Measurements from ENCODE around the gene GSE1. TPM values are rescaled to one million over a fixed set of nuclear protein-coding genes. Genes with fewer than 3 reads are reported as not detected.
A peak's percentile ranks its signal among the peaks of the same experiment; 100 is the strongest.

GSE1 gene
- total RNA-seq (2014; rRNA removed; shearing (Covaris generic); ENCODE audit: low replicate concordance): 1.9 and 6.0 TPM in 2 replicates

GRCh38 chr16:85612801-85613603, at the start of gene GSE1:
Gene GSE1, plus strand, starts transcription at chr16:85613322. Its CDS starts 70 bp downstream, at chr16:85613392.
- Histone ChIP-seq H3K27ac (ENCODE audit: low read length) (no peak within 1 kb of the TSS), H3K4me3 (ENCODE audit: low read length) (peak within 1 kb of the TSS; percentile 50), H3K9ac (ENCODE audit: low read length) (no peak within 1 kb of the TSS), H3K79me2 (ENCODE audit: low read length) (no peaks in the 10 kb centered on the region), H3K9me3 (ENCODE audit: low read length) (no peaks in the 10 kb centered on the region), H3K9me2 (replicated peaks; ENCODE audit: insufficient read depth, low read length) (no peaks in the 10 kb centered on the region), H4K20me1 (ENCODE audit: insufficient read depth, low read depth, low read length) (peaks cover 8% of the 10 kb centered on the region; the same call in 1 of the 2 replicates), H3K4me2 (ENCODE audit: low read depth, low read length, poor library complexity, severe bottlenecking) (peak within 1 kb of the TSS; percentile 72), H3K36me3 (ENCODE audit: insufficient read depth, low read length) (no peaks in the 10 kb centered on the region), H2AFZ (ENCODE audit: low read length) (no peak within 1 kb of the TSS), H3K4me1 (ENCODE audit: low read length) (peaks cover 25% of the 10 kb centered on the region), H3K27me3 (ENCODE audit: low read length) (no peaks in the 10 kb centered on the region)
- peak; percentile 85 for DNase-seq

- Histone ChIP-seq H3K4me1 (ENCODE audit: low read length) (no peaks in the 10 kb centered on the region), H3K27ac (ENCODE audit: low read length) (no peak overlapping the region), H3K27me3 (ENCODE audit: low read length) (no peaks in the 10 kb centered on the region), H3K79me2 (ENCODE audit: low read length) (no peaks in the 10 kb centered on the region), H3K36me3 (ENCODE audit: insufficient read depth, low read length) (no peaks in the 10 kb centered on the region), H4K20me1 (ENCODE audit: insufficient read depth, low read depth, low read length) (peaks cover 4% of the 10 kb centered on the region; the same call in 1 of the 2 replicates), H3K9me3 (ENCODE audit: low read length) (no peaks in the 10 kb centered on the region), H3K9ac (ENCODE audit: low read length) (no peak overlapping the region), H2AFZ (ENCODE audit: low read length) (no peak overlapping the region), H3K4me3 (ENCODE audit: low read length) (no peak overlapping the region), H3K4me2 (ENCODE audit: low read depth, low read length, poor library complexity, severe bottlenecking) (no peak overlapping the region), H3K9me2 (replicated peaks; ENCODE audit: insufficient read depth, low read length) (no peaks in the 10 kb centered on the region)
- DNase-seq: no peak
Measured at GRCh38 chr16:85563515-85564276, 49.4 kb upstream of the GSE1 start.

GRCh38 chr16:85564277-85565051, 48.7 kb upstream of the GSE1 start:
- Histone ChIP-seq H3K9me3 (ENCODE audit: low read length) (no peaks in the 10 kb centered on the region), H3K4me2 (ENCODE audit: low read depth, low read length, poor library complexity, severe bottlenecking) (no peak overlapping the region), H3K9me2 (replicated peaks; ENCODE audit: insufficient read depth, low read length) (no peaks in the 10 kb centered on the region), H3K4me1 (ENCODE audit: low read length) (peaks cover 2% of the 10 kb centered on the region), H3K27ac (ENCODE audit: low read length) (no peak overlapping the region), H3K9ac (ENCODE audit: low read length) (no peak overlapping the region), H3K79me2 (ENCODE audit: low read length) (no peaks in the 10 kb centered on the region), H3K4me3 (ENCODE audit: low read length) (no peak overlapping the region), H3K36me3 (ENCODE audit: insufficient read depth, low read length) (no peaks in the 10 kb centered on the region), H4K20me1 (ENCODE audit: insufficient read depth, low read depth, low read length) (peaks cover 9% of the 10 kb centered on the region; the same call in 1 of the 2 replicates), H2AFZ (ENCODE audit: low read length) (no peak overlapping the region), H3K27me3 (ENCODE audit: low read length) (no peaks in the 10 kb centered on the region)
- peak; percentile 68 for DNase-seq

GRCh38 chr16:85565340-85565739, 47.8 kb upstream of the GSE1 start:
- Histone ChIP-seq H3K27ac (ENCODE audit: low read length) (no peak overlapping the region), H3K9ac (ENCODE audit: low read length) (no peak overlapping the region), H3K79me2 (ENCODE audit: low read length) (no peaks in the 10 kb centered on the region), H3K4me2 (ENCODE audit: low read depth, low read length, poor library complexity, severe bottlenecking) (no peak overlapping the region), H3K9me3 (ENCODE audit: low read length) (no peaks in the 10 kb centered on the region), H3K4me3 (ENCODE audit: low read length) (no peak overlapping the region), H3K36me3 (ENCODE audit: insufficient read depth, low read length) (no peaks in the 10 kb centered on the region), H2AFZ (ENCODE audit: low read length) (no peak overlapping the region), H3K9me2 (replicated peaks; ENCODE audit: insufficient read depth, low read length) (no peaks in the 10 kb centered on the region), H3K4me1 (ENCODE audit: low read length) (peaks cover 11% of the 10 kb centered on the region), H4K20me1 (ENCODE audit: insufficient read depth, low read depth, low read length) (peaks cover 9% of the 10 kb centered on the region; the same call in 1 of the 2 replicates), H3K27me3 (ENCODE audit: low read length) (no peaks in the 10 kb centered on the region)
- DNase-seq: no peak

GRCh38 chr16:85565801-85566526, 47.2 kb upstream of the GSE1 start:
- Histone ChIP-seq H3K4me3 (ENCODE audit: low read length) (no peak overlapping the region), H3K9me2 (replicated peaks; ENCODE audit: insufficient read depth, low read length) (no peaks in the 10 kb centered on the region), H3K4me1 (ENCODE audit: low read length) (peaks cover 15% of the 10 kb centered on the region), H3K9ac (ENCODE audit: low read length) (no peak overlapping the region), H3K27ac (ENCODE audit: low read length) (no peak overlapping the region), H3K36me3 (ENCODE audit: insufficient read depth, low read length) (no peaks in the 10 kb centered on the region), H3K27me3 (ENCODE audit: low read length) (no peaks in the 10 kb centered on the region), H3K4me2 (ENCODE audit: low read depth, low read length, poor library complexity, severe bottlenecking) (no peak overlapping the region), H4K20me1 (ENCODE audit: insufficient read depth, low read depth, low read length) (peaks cover 9% of the 10 kb centered on the region; the same call in 1 of the 2 replicates), H3K79me2 (ENCODE audit: low read length) (no peaks in the 10 kb centered on the region), H3K9me3 (ENCODE audit: low read length) (no peaks in the 10 kb centered on the region), H2AFZ (ENCODE audit: low read length) (no peak overlapping the region)
- no peak for DNase-seq

- no peak overlapping the region for H3K9ac ChIP-seq (ENCODE audit: low read length)
- no peak overlapping the region for H2AFZ ChIP-seq (ENCODE audit: low read length)
- H3K9me3 ChIP-seq (ENCODE audit: low read length): no peaks in the 10 kb centered on the region
- no peak overlapping the region for H3K4me3 ChIP-seq (ENCODE audit: low read length)
- no peaks in the 10 kb centered on the region for H3K27me3 ChIP-seq (ENCODE audit: low read length)
- no peaks in the 10 kb centered on the region for H3K9me2 ChIP-seq (replicated peaks; ENCODE audit: insufficient read depth, low read length)
- peaks cover 5% of the 10 kb centered on the region; the same call in 1 of the 2 replicates for H4K20me1 ChIP-seq (ENCODE audit: insufficient read depth, low read depth, low read length)
- peaks cover 15% of the 10 kb centered on the region for H3K4me1 ChIP-seq (ENCODE audit: low read length)
- H3K36me3 ChIP-seq (ENCODE audit: insufficient read depth, low read length): no peaks in the 10 kb centered on the region
- H3K27ac ChIP-seq (ENCODE audit: low read length): no peak overlapping the region
- DNase-seq: no peak
- H3K79me2 ChIP-seq (ENCODE audit: low read length): no peaks in the 10 kb centered on the region
- H3K4me2 ChIP-seq (ENCODE audit: low read depth, low read length, poor library complexity, severe bottlenecking): no peak overlapping the region
Measured at GRCh38 chr16:85566561-85567100, 46.5 kb upstream of the GSE1 start.

GRCh38 chr16:85567101-85567866, 45.8 kb upstream of the GSE1 start:
- H3K79me2 ChIP-seq (ENCODE audit: low read length): no peaks in the 10 kb centered on the region
- no peak overlapping the region for H3K9ac ChIP-seq (ENCODE audit: low read length)
- H3K4me1 ChIP-seq (ENCODE audit: low read length): peaks cover 15% of the 10 kb centered on the region
- no peak overlapping the region for H3K4me2 ChIP-seq (ENCODE audit: low read depth, low read length, poor library complexity, severe bottlenecking)
- no peaks in the 10 kb centered on the region for H3K9me3 ChIP-seq (ENCODE audit: low read length)
- DNase-seq: no peak
- no peaks in the 10 kb centered on the region for H3K27me3 ChIP-seq (ENCODE audit: low read length)
- no peak overlapping the region for H2AFZ ChIP-seq (ENCODE audit: low read length)
- no peaks in the 10 kb centered on the region for H3K9me2 ChIP-seq (replicated peaks; ENCODE audit: insufficient read depth, low read length)
- no peaks in the 10 kb centered on the region for H3K36me3 ChIP-seq (ENCODE audit: insufficient read depth, low read length)
- H3K27ac ChIP-seq (ENCODE audit: low read length): no peak overlapping the region
- no peak overlapping the region for H3K4me3 ChIP-seq (ENCODE audit: low read length)
- peaks cover 5% of the 10 kb centered on the region; the same call in 1 of the 2 replicates for H4K20me1 ChIP-seq (ENCODE audit: insufficient read depth, low read depth, low read length)

All from Karpas-422 (cell line).